ENCODE measurements around the gene MAP2K7.

GRCh38 chr19:7907122-7907521 lies 3.4 kb downstream of the MAP2K7 start:
- TF ChIP-seq CTCF (IDR thresholded peaks at IDR 0.05) (no peak), POLR2A (IDR thresholded peaks at IDR 0.05) (no peak)
